HEK293T (cell line): ENCODE results near the gene ARL9.

Experiments
- CTCF ChIA-PET: fragments of 350-600 bp; formaldehyde crosslinking; extraction: SDS; loops from one replicate; lab custom pipeline; 2021; ENCODE audit warnings: antibody characterized with exemption, inconsistent platforms; lab: Yijun Ruan, JAX
- POLR2A ChIA-PET: fragments of 350-600 bp; formaldehyde crosslinking; extraction: SDS; loops from one replicate; lab custom pipeline; 2020; ENCODE audit warnings: antibody characterized with exemption, inconsistent platforms; lab: Yijun Ruan, JAX
- DNase-seq: peaks from one replicate; pipeline ENCODE4 v3.0.0; 2012; ENCODE audit warnings: mixed read lengths; ENCODE audit errors: extremely low spot score
- ARNT ChIP-seq: fragments of 450-650 bp; IDR thresholded peaks from 2 replicates; pipeline ENCODE4 v1.6.1; 2017; ENCODE audit warnings: mild to moderate bottlenecking
- BHLHE40 ChIP-seq: fragments of 450-650 bp; IDR thresholded peaks from 2 replicates; pipeline ENCODE4 v1.6.1; 2016; ENCODE audit warnings: mild to moderate bottlenecking, moderate library complexity, borderline replicate concordance
- CTBP1 ChIP-seq: fragments of 450-650 bp; IDR thresholded peaks from 2 replicates; pipeline ENCODE4 v1.6.1; 2016; ENCODE audit warnings: borderline replicate concordance
- ELF4 ChIP-seq: fragments of 450-650 bp; IDR thresholded peaks from 2 replicates; pipeline ENCODE4 v1.6.1; 2017; ENCODE audit warnings: antibody characterized with exemption
- FOXA1 ChIP-seq: fragments of 450-650 bp; IDR thresholded peaks from 2 replicates; pipeline ENCODE4 v1.6.1; 2016; ENCODE audit warnings: mild to moderate bottlenecking
- FOXK2 ChIP-seq: fragments of 450-650 bp; IDR thresholded peaks from 2 replicates; pipeline ENCODE4 v1.6.1; 2016; ENCODE audit warnings: mild to moderate bottlenecking
- FOXM1 ChIP-seq: fragments of 450-650 bp; IDR thresholded peaks from 2 replicates; pipeline ENCODE4 v1.6.1; 2017; ENCODE audit warnings: mild to moderate bottlenecking, borderline replicate concordance
- HDGF ChIP-seq: fragments of 450-650 bp; IDR thresholded peaks from 2 replicates; pipeline ENCODE4 v1.6.1; 2017; ENCODE audit warnings: antibody characterized with exemption, borderline replicate concordance
- L3MBTL2 ChIP-seq: fragments of 450-650 bp; conservative IDR thresholded peaks from 2 replicates; pipeline ENCODE4 v1.6.1; 2016; ENCODE audit warnings: mild to moderate bottlenecking
- LEF1 ChIP-seq: fragments of 450-650 bp; IDR thresholded peaks from 2 replicates; pipeline ENCODE4 v1.6.1; 2017; ENCODE audit warnings: mild to moderate bottlenecking, borderline replicate concordance
- NFRKB ChIP-seq: fragments of 450-650 bp; IDR thresholded peaks from 2 replicates; pipeline ENCODE4 v1.6.1; 2016; ENCODE audit warnings: mild to moderate bottlenecking, moderate library complexity
- PKNOX1 ChIP-seq: fragments of 450-650 bp; IDR thresholded peaks from 2 replicates; pipeline ENCODE4 v1.6.1; 2016
- SP1 ChIP-seq: fragments of 450-650 bp; IDR thresholded peaks from 2 replicates; pipeline ENCODE4 v1.6.1; 2017
- SUZ12 ChIP-seq: fragments of 450-650 bp; IDR thresholded peaks from 2 replicates; pipeline ENCODE4 v1.6.1; 2016; ENCODE audit warnings: mild to moderate bottlenecking
- TARDBP ChIP-seq: fragments of 450-650 bp; IDR thresholded peaks from 2 replicates; pipeline ENCODE4 v1.6.1; 2016
- ZNF384 ChIP-seq: fragments of 450-650 bp; IDR thresholded peaks from 2 replicates; pipeline ENCODE4 v1.6.1; 2016

ARL9 gene

GRCh38 chr4:56513517-56513916, 7.9 kb downstream of the ARL9 start:
- no peak for DNase-seq
- TF ChIP-seq FOXK2 (no peak), ZNF384 (no peak), FOXM1 (no peak), CTBP1 (no peak), ELF4 (no peak), L3MBTL2 (no peak), NFRKB (no peak), FOXA1 (no peak), BHLHE40 (no peak), TARDBP (no peak), ARNT (no peak), LEF1 (no peak), PKNOX1 (no peak), HDGF (no peak), SUZ12 (no peak)
- POLR2A ChIA-PET, result no interaction called here
- CTCF ChIA-PET, result no interaction called here

GRCh38 chr4:56530269-56531148, 24.9 kb downstream of the ARL9 start:
- TF ChIP-seq SP1, result no peak
- no peak for TF ChIP-seq NFRKB
- peak; percentile 82 for TF ChIP-seq L3MBTL2
- no peak for TF ChIP-seq TARDBP
- ChIA-PET CTCF (interaction anchor here (0.6 to 1.5 kb wide), 4 partner anchors 14 to 269 kb away, joined by 3 to 6 read pairs (median 4); no protein-coding TSS in a partner anchor), POLR2A (interaction anchor here (1.1 to 1.6 kb wide), 4 partner anchors 9 to 143 kb away, joined by 3 to 8 read pairs (median 4); partner anchors contain the start of genes AASDH, PAICS and PPAT)
- peak; percentile 96 for DNase-seq

- ChIA-PET CTCF (interaction anchor here (0.9 to 1.5 kb wide), 2 partner anchors 13 to 14 kb away, joined by 3 to 6 read pairs; no protein-coding TSS in a partner anchor), POLR2A (interaction anchor here (1.1 to 1.6 kb wide), 3 partner anchors 96 to 144 kb away, joined by 3 to 8 read pairs (median 6); partner anchors contain the start of genes AASDH, PAICS and PPAT)
- DNase-seq, result no peak
- TF ChIP-seq SUZ12, result no peak
- TF ChIP-seq ARNT, result no peak
- no peak for TF ChIP-seq FOXM1
- TF ChIP-seq BHLHE40, result no peak
- no peak for TF ChIP-seq CTBP1
- TF ChIP-seq TARDBP, result no peak
- no peak for TF ChIP-seq ZNF384
- TF ChIP-seq HDGF, result no peak
- no peak for TF ChIP-seq FOXK2
- no peak for TF ChIP-seq LEF1
- no peak for TF ChIP-seq NFRKB
- TF ChIP-seq L3MBTL2, result no peak
- no peak for TF ChIP-seq ELF4
- no peak for TF ChIP-seq PKNOX1
- no peak for TF ChIP-seq SP1
- no peak for TF ChIP-seq FOXA1
Observed at GRCh38 chr4:56531149-56531770, 25.7 kb downstream of the ARL9 start.

GRCh38 chr4:56531823-56532222, 26.2 kb downstream of the ARL9 start:
- ChIA-PET POLR2A (interaction anchor here (1.5 to 1.6 kb wide), 2 partner anchors 96 to 145 kb away, joined by 6 to 8 read pairs; partner anchors contain the start of genes AASDH, PAICS and PPAT), CTCF (interaction anchor here (1.5 kb wide), 1 partner anchor 13 kb away, joined by 6 read pairs; no protein-coding TSS in a partner anchor)
- no peak for DNase-seq

GRCh38 chr4:56532239-56532638, 26.6 kb downstream of the ARL9 start:
- ChIA-PET CTCF (interaction anchor here (1.5 kb wide), 1 partner anchor 13 kb away, joined by 6 read pairs; no protein-coding TSS in a partner anchor), POLR2A (no interaction called here)
- TF ChIP-seq PKNOX1 (no peak), BHLHE40 (no peak), LEF1 (no peak), CTBP1 (no peak), ZNF384 (no peak), HDGF (no peak), FOXM1 (no peak), ELF4 (no peak), FOXA1 (no peak), FOXK2 (no peak), TARDBP (no peak), SP1 (no peak), SUZ12 (no peak), ARNT (no peak), NFRKB (no peak)
- no peak for DNase-seq

More at GRCh38 chr4:56531823-56532222, 26.2 kb downstream of the ARL9 start:
- TF ChIP-seq ARNT (no peak), LEF1 (no peak), ZNF384 (no peak), CTBP1 (no peak), L3MBTL2 (no peak), FOXM1 (no peak), ELF4 (no peak), HDGF (no peak), SP1 (no peak), BHLHE40 (no peak)
